GM12891 (cell line): ENCODE data around the gene PTPRD.

Source experiments
- POLR2A ChIP-seq: IDR thresholded peaks from 2 replicates; pipeline ENCODE4 v1.6.1; 2011; ENCODE audit warnings: low read depth, low read length, control low read depth
- POLR2AphosphoS5 ChIP-seq: IDR thresholded peaks from 2 replicates; pipeline ENCODE4 v1.6.1; 2011; ENCODE audit warnings: low read depth, low read length, control low read depth
- TAF1 ChIP-seq: IDR thresholded peaks from 2 replicates; pipeline ENCODE4 v1.6.1; 2011; ENCODE audit warnings: low read depth, low read length, control low read depth

DNA sequence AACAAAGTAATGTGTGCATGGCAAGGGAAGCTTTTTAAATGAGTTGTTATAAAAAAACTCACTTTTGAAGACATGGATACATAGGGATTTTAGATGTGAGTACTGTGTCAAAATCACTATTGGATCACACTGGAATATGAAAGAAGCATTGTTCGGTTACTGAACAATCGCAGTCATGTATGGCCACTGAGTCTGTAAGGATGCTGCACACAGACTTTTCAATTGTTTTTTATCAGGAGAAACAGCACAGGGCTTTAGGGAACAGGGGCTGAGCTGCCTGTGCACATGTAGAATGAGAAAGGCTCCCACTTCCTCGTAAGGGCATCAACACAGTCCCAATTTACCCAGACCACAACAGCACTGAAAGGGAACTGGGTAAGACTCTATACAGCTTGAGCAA, 1479.3 kb downstream of the PTPRD start:
- no peak for TF ChIP-seq POLR2AphosphoS5
- no peak for TF ChIP-seq POLR2A
- TF ChIP-seq TAF1 = no peak
